GM12878 (cell line): ENCODE data around the gene TRIOBP. TPM values are rescaled to one million over a fixed set of nuclear protein-coding genes. Genes with fewer than 3 reads are reported as not detected.

Experiments
- ATAC-seq: fragments of 200-7000 bp; cut with Tn5 transposase; 3 replicates; pipeline ENCODE4 v1.9.1; 2020; ENCODE audit warnings: mild to moderate bottlenecking, moderate library complexity
- BruUV-seq: library from RNA; stranded (reverse); fragments of 400-500 nt; replicated peaks from 2 replicates; lab custom pipeline; 2021; lab: Mats Ljungman, UMichigan
- CTCF ChIA-PET: fragments of 300-600 bp; sonication (Branson Sonifier 250); formaldehyde crosslinking; extraction: SDS; loops from one replicate; lab custom pipeline; 2021; ENCODE audit warnings: inconsistent platforms; lab: Yijun Ruan, JAX
- POLR2A ChIA-PET: fragments of 350-600 bp; formaldehyde crosslinking; extraction: SDS; loops from one replicate; lab custom pipeline; 2021; ENCODE audit warnings: inconsistent platforms; lab: Charles Lee
- RAD21 ChIA-PET: fragments of 300-600 bp; sonication (Branson Sonifier 250); formaldehyde crosslinking; loops from one replicate; lab custom pipeline; 2023; ENCODE audit warnings: antibody characterized with exemption; ENCODE audit not compliant: unreplicated experiment; lab: Charles Lee
- SMC1A ChIA-PET: fragments of 300-600 bp; sonication (Branson Sonifier 250); formaldehyde crosslinking; loops from one replicate; lab custom pipeline; 2023; ENCODE audit not compliant: unreplicated experiment, uncharacterized antibody; lab: Charles Lee
- DNase-seq: peaks from one replicate; pipeline ENCODE4 v3.0.0-alpha.2; 2011; ENCODE audit warnings: low read depth, low spot score
- FAIRE-seq: peaks from 3 replicates; lab custom pipeline; 2011; peaks lifted over from hg19 to GRCh38; lab: Jason Lieb, UNC
- H2AFZ ChIP-seq: 2 replicates; pipeline ENCODE4 v1.6.0; 2011; ENCODE audit warnings: low read depth, low read length, control low read depth; ENCODE audit not compliant: control insufficient read depth
- H3K27ac ChIP-seq: 2 replicates; pipeline ENCODE4 v1.5.1; 2011; ENCODE audit warnings: control low read depth; ENCODE audit not compliant: control insufficient read depth, insufficient read depth
- H3K27me3 ChIP-seq, 2 experiments: replicated peaks in 1 of 2; 2 replicates each; pipeline versions ENCODE4 v1.6.0 to v1.6.1; 2011; ENCODE audit warnings: low read length in 1 of 2; ENCODE audit not compliant: control insufficient read depth in 2 of 2, insufficient read depth in 2 of 2
- H3K36me3 ChIP-seq, 2 experiments: 2 replicates each; pipeline ENCODE4 v1.5.1; 2011; ENCODE audit warnings: low read length in 1 of 2; ENCODE audit not compliant: control insufficient read depth in 2 of 2, insufficient read depth in 2 of 2
- H3K4me1 ChIP-seq: 2 replicates; pipeline ENCODE4 v1.6.1; 2011; ENCODE audit warnings: mild to moderate bottlenecking, low read length, moderate library complexity, mixed read lengths; ENCODE audit not compliant: control insufficient read depth, insufficient read depth
- H3K4me2 ChIP-seq: 2 replicates; pipeline ENCODE4 v1.6.0; 2011; ENCODE audit warnings: control low read depth; ENCODE audit not compliant: control insufficient read depth, insufficient read depth
- H3K4me3 ChIP-seq: fragments of 200-600 bp; sonication (generic); 2 replicates; pipeline ENCODE4 v1.5.1; 2016
- H3K79me2 ChIP-seq: 2 replicates; pipeline ENCODE4 v1.6.0; 2011; ENCODE audit warnings: low read length; ENCODE audit not compliant: control insufficient read depth, insufficient read depth
- H3K9ac ChIP-seq: 2 replicates; pipeline ENCODE4 v1.8.0; 2011; ENCODE audit warnings: low read length, control low read depth, mixed read lengths; ENCODE audit not compliant: control insufficient read depth, insufficient read depth
- H3K9me3 ChIP-seq: replicated peaks from 3 replicates; pipeline ENCODE4 v1.5.1; 2011; ENCODE audit warnings: mild to moderate bottlenecking, low read length; ENCODE audit not compliant: control insufficient read depth, insufficient read depth
- H4K20me1 ChIP-seq: 2 replicates; pipeline ENCODE4 v1.6.0; 2011; ENCODE audit not compliant: control insufficient read depth, insufficient read depth
- BRCA1 ChIP-seq: IDR thresholded peaks from 2 replicates; pipeline ENCODE4 v1.6.1; 2011; ENCODE audit warnings: low read depth, low read length, improper control_type of control experiment
- CREB1 ChIP-seq: IDR thresholded peaks from 2 replicates; pipeline ENCODE4 v1.6.1; 2012; ENCODE audit warnings: low read depth, mild to moderate bottlenecking, inconsistent platforms
- CREM ChIP-seq: IDR thresholded peaks from 2 replicates; pipeline ENCODE4 v1.6.1; 2014; ENCODE audit warnings: antibody characterized with exemption, low read depth
- E4F1 ChIP-seq: fragments of 450-650 bp; IDR thresholded peaks from 2 replicates; pipeline ENCODE4 v1.6.1; 2018; ENCODE audit warnings: borderline replicate concordance, mild to moderate bottlenecking; ENCODE audit not compliant: partially characterized antibody
- EGR1 ChIP-seq, 2 experiments: IDR thresholded peaks; 1 replicate in 1 of 2; 2 replicates in 1 of 2; pipeline ENCODE4 v1.6.1; 2011 to 2012; ENCODE audit warnings: low read depth in 2 of 2, low read length in 2 of 2, borderline replicate concordance in 1 of 2, mild to moderate bottlenecking in 1 of 2, moderate library complexity in 1 of 2
- IKZF1 ChIP-seq: fragments of 450-650 bp; conservative IDR thresholded peaks from 2 replicates; pipeline ENCODE4 v1.6.1; 2017; ENCODE audit warnings: antibody characterized with exemption, mild to moderate bottlenecking
- IRF3 ChIP-seq: fragments of 450-650 bp; IDR thresholded peaks from 2 replicates; pipeline ENCODE4 v1.6.1; 2014; ENCODE audit warnings: mild to moderate bottlenecking
- JUNB ChIP-seq: IDR thresholded peaks from 2 replicates; pipeline ENCODE4 v1.6.1; 2016; ENCODE audit warnings: antibody characterized with exemption, mild to moderate bottlenecking
- PKNOX1 ChIP-seq: fragments of 450-650 bp; IDR thresholded peaks from 2 replicates; pipeline ENCODE4 v1.6.1; 2016; ENCODE audit warnings: mild to moderate bottlenecking
- RUNX3 ChIP-seq: IDR thresholded peaks from 2 replicates; pipeline ENCODE4 v1.6.1; 2012; ENCODE audit warnings: low read length, inconsistent platforms
- SPI1 ChIP-seq: IDR thresholded peaks from 2 replicates; pipeline ENCODE4 v1.6.1; 2011; ENCODE audit warnings: low read depth, mild to moderate bottlenecking, low read length, moderate library complexity, borderline replicate concordance; ENCODE audit not compliant: insufficient read depth
- SUPT20H ChIP-seq: IDR thresholded peaks from 2 replicates; pipeline ENCODE4 v1.6.1; 2011; ENCODE audit warnings: low read depth, mild to moderate bottlenecking, low read length, moderate library complexity, borderline replicate concordance; ENCODE audit not compliant: control insufficient read depth
- ZNF207 ChIP-seq: fragments of 450-650 bp; IDR thresholded peaks from 2 replicates; pipeline ENCODE4 v1.6.1; 2014; ENCODE audit warnings: antibody characterized with exemption, mild to moderate bottlenecking, borderline replicate concordance
- WGBS: methylation state at CpG from one replicate; pipeline ENCODE4 v1.1.6; 2016; ENCODE audit warnings: low lambda C conversion rate; ENCODE audit not compliant: insufficient replicate concordance, insufficient coverage; ENCODE audit errors: missing lambda C conversion rate; 5-methylcytosine and 5-hydroxymethylcytosine counted together
- in situ Hi-C: fragments of 300-500 bp; cut with MboI; formaldehyde crosslinking; loops from 9 replicates; pipeline ENCODE4 v1.14.3; 2018; ENCODE audit warnings: mixed read lengths
- intact Hi-C: fragments of 100-400 bp; cut with micrococcal nuclease; formaldehyde crosslinking; loops from one replicate; pipeline ENCODE4 v1.14.2; 2022; ENCODE audit not compliant: unreplicated experiment
- polyA plus RNA-seq, 11 experiments: library from polyadenylated mRNA; depleted of rRNA in 4 of 11; unstranded in 6 of 11; stranded (reverse) in 5 of 11; fragments of >200 nt; fragmentation: Nextera tagmentation in 4 of 11; fragmentation: Illumina TruSeq in 1 of 11; extraction: Ambion mirVana in 4 of 11; extraction: Trizol in 1 of 11; gene quantifications; 1 replicate in 1 of 11; 2 replicates in 10 of 11; pipeline versions ENCODE4 v1.2.1 to v1.2.3, GENCODE V29; 2011 to 2016; ENCODE audit warnings: inconsistent platforms in 2 of 11, missing spikeins in 2 of 11, low read depth in 1 of 11
- total RNA-seq, 4 experiments: library from RNA; depleted of rRNA in 3 of 4; stranded (reverse); fragments of >200 nt in 3 of 4; fragmentation: Illumina TruSeq in 1 of 4; extraction: Trizol in 1 of 4; gene quantifications; 2 replicates each; pipeline versions ENCODE4 v1.2.1 to v1.2.3, GENCODE V29; 2013 to 2021

The TRIOBP gene
- total and polyA plus RNA-seq, 10 of the 15 experiments (the other 5 are each of a cell fraction or from before 2014, with no cell fraction given): 0.21 to 23.6 (median 11.9) TPM

GRCh38 chr22:37669586-37669985 is 27.3 kb upstream of the TRIOBP start:
- Histone ChIP-seq H3K9me3 (no peaks in the 10 kb centered on the region), H3K79me2 (peaks cover 3% of the 10 kb centered on the region), H3K27me3 (no peaks in the 10 kb centered on the region), H3K4me3 (no peak overlapping the region), H3K4me1 (peaks cover 14% of the 10 kb centered on the region), H4K20me1 (no peaks in the 10 kb centered on the region), H3K9ac (no peak overlapping the region), H3K36me3 (peaks cover 0 to 12% of the 10 kb centered on the region in 2 experiments; a peak in 3 of 4 replicates), H3K4me2 (no peak overlapping the region), H3K27ac (no peak overlapping the region), H2AFZ (no peak overlapping the region)
- ChIA-PET RAD21 (interaction anchor here (0.7 to 1.3 kb wide), 2 partner anchors 11 kb away, joined by 3 read pairs; partner anchors contain the start of gene PDXP), SMC1A (interaction anchor here (3.8 kb wide), 1 partner anchor 9 kb away, joined by 34 read pairs; the partner anchor contains the start of gene PDXP), POLR2A (interaction anchor here (0.6 to 1.3 kb wide), 2 partner anchors 8 to 408 kb away, joined by 3 read pairs; no protein-coding TSS in a partner anchor), CTCF (interaction anchor here (0.6 to 19.9 kb wide), 4 partner anchors 8 to 32 kb away, joined by 3 to 396 read pairs (median 4); partner anchors contain the start of gene SH3BP1)
- no TSS peak for BruUV-seq
- TF ChIP-seq JUNB (no peak), E4F1 (no peak), CREM (no peak), EGR1 (IDR thresholded peaks at IDR 0.05; ENCODE audit: borderline replicate concordance in 1 of 2, low read depth in 2 of 2, low read length in 2 of 2) (no peak), RUNX3 (no peak), PKNOX1 (no peak), SUPT20H (no peak), ZNF207 (no peak), IKZF1 (no peak), BRCA1 (no peak), SPI1 (no peak), IRF3 (no peak), CREB1 (no peak)
- DNase-seq (no peak), FAIRE-seq (no peak), ATAC-seq (no peak)
- intact Hi-C loops: no loop called here
- 67% methylated on average over 5 of the region's 6 CpGs for whole genome bisulfite sequencing
- in situ Hi-C loops: no loop called here
